GM06990 (cell line): ENCODE results near the gene GGNBP2.
A peak's percentile ranks its signal among the peaks of the same experiment; 100 is the strongest.

ENCODE experiments used
- DNase-seq: peaks from one replicate; pipeline ENCODE4 v3.0.0-alpha.2; 2011; ENCODE audit not compliant: insufficient read length; ENCODE audit errors: extremely low read depth
- H3K27me3 ChIP-seq: replicated peaks from 2 replicates; pipeline ENCODE4 v1.6.0; 2011; ENCODE audit warnings: low read length; ENCODE audit not compliant: control insufficient read depth, insufficient read depth
- H3K36me3 ChIP-seq: 2 replicates; pipeline ENCODE4 v1.5.1; 2011; ENCODE audit warnings: low read length; ENCODE audit not compliant: control insufficient read depth, insufficient read depth
- H3K4me3 ChIP-seq: replicated peaks from 2 replicates; pipeline ENCODE4 v1.5.1; 2011; ENCODE audit warnings: low read depth, mild to moderate bottlenecking, control low read depth, low read length
- TF ChIP-seq, protein P1 (sequence below): IDR thresholded peaks from 2 replicates; pipeline ENCODE4 v1.5.1; 2011; ENCODE audit warnings: low read length, control low read depth, mild to moderate bottlenecking, inconsistent platforms; ENCODE audit not compliant: insufficient read depth, poor library complexity, severe bottlenecking

The GGNBP2 gene

DNA sequence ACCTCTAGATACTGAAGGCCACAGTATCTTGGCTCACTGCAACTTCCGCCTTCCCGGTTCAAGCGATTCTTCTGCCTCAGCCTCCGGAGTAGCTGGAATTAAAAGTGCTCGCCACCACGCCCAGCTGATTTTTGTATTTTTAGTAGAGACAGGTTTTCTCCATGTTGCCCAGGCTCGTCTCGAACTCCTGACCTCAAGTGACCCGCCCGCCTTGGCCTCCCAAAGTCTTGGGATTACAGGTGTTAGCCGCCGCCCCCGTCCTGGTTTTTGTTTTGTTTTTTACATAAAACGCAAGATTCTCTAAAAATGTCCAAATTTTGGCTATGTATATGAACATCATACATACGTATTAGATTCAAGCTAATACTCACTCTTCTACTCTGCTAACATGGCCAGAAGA lies 2.0 kb upstream of the GGNBP2 start:
- TF ChIP-seq, protein P1, sequence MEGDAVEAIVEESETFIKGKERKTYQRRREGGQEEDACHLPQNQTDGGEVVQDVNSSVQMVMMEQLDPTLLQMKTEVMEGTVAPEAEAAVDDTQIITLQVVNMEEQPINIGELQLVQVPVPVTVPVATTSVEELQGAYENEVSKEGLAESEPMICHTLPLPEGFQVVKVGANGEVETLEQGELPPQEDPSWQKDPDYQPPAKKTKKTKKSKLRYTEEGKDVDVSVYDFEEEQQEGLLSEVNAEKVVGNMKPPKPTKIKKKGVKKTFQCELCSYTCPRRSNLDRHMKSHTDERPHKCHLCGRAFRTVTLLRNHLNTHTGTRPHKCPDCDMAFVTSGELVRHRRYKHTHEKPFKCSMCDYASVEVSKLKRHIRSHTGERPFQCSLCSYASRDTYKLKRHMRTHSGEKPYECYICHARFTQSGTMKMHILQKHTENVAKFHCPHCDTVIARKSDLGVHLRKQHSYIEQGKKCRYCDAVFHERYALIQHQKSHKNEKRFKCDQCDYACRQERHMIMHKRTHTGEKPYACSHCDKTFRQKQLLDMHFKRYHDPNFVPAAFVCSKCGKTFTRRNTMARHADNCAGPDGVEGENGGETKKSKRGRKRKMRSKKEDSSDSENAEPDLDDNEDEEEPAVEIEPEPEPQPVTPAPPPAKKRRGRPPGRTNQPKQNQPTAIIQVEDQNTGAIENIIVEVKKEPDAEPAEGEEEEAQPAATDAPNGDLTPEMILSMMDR: no peak
- DNase-seq: no peak
- Histone ChIP-seq H3K36me3 (no peaks in the 10 kb centered on the region), H3K4me3 (no peak overlapping the region), H3K27me3 (no peaks in the 10 kb centered on the region)

DNA sequence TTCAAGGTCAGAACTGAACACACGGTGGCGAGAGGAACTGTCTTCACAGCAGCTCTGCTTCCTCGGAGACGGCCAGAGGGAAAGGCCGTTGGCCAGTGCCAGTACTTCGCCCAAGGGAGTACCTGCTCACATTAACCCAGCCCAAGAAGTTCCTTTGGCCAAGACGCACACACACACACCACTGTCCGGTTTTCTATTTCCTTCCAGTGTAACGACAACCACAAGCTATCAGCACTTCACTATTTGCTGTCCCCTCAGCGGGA lies 744 bp upstream of the GGNBP2 start:
- no peak for DNase-seq
- TF ChIP-seq, protein P1: peak; percentile 20
- Histone ChIP-seq H3K4me3 (peak overlapping the region; percentile 81), H3K27me3 (no peaks in the 10 kb centered on the region), H3K36me3 (no peaks in the 10 kb centered on the region)

DNA sequence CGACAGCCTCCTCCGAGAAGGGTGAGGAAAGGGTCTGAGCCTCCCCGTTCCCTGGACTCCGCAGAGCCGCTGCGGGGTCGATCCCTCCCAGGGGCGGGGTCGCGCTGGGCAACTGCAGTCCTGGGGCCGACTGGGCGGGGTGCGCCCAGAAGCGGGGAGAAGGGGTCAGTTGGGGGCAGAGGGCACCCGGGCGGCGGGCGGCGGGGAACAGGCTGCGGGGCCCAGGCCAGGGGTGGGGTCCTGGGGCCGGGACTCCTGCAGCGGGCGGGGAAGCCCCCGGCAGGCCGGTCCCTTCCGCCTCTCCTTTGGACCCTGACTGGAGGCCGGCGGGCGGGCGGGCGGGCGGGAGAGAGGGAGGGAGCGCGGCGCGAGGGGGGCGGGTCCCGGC lies 352 bp downstream of the GGNBP2 start:
- TF ChIP-seq, protein P1: no peak
- DNase-seq: no peak
- H3K36me3 ChIP-seq: no peaks in the 10 kb centered on the region
- H3K27me3 ChIP-seq: no peaks in the 10 kb centered on the region
- H3K4me3 ChIP-seq: peak overlapping the region; percentile 81

DNA sequence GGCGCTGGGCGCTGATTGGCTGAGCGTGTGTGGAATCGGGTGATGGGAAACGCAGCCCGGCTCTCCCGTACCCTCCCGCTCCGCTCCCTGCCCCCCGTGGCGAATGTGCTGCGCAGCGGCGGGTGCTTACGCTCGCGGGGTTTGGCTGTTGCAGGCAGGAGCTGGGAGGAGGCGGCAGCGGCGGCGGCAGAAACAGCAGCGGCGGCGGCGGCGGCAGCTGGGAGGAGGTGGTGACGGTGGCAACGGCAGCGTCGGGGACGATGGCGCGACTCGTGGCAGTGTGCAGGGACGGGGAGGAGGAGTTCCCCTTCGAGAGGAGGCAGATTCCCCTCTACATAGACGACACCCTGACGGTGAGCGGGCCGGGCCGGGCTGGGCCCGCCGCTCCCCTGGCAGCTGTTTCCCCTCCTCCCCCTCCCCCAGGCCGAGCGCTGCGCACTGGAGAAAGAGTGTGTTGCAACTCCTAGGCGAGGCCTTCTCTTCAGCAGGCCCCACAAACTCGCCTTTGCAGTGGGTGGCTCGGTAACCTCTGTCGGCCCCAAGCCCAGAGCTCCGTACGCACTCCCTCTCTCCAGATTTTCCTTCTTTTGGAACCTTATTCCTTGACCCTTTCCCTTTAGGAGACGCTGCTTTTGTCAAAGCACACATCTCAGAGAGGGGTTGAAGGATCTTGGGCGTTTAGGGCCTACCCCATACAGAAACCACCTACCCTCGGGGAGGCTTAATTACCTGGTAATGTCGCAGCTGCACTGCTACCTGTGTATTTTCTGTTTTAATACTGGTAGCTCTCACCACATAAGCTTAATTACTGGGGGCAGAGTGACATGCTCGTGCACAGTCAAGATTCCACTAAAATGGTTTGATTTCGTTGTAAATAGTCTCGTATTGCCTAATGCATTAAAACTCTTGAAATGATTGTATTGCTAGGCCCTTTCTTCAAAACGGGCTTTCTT lies 1.0 kb downstream of the GGNBP2 start:
- H3K27me3 ChIP-seq: no peaks in the 10 kb centered on the region
- H3K4me3 ChIP-seq: peak overlapping the region; percentile 81
- TF ChIP-seq, protein P1: no peak
- no peaks in the 10 kb centered on the region for H3K36me3 ChIP-seq
- peak; percentile 99 for DNase-seq

DNA sequence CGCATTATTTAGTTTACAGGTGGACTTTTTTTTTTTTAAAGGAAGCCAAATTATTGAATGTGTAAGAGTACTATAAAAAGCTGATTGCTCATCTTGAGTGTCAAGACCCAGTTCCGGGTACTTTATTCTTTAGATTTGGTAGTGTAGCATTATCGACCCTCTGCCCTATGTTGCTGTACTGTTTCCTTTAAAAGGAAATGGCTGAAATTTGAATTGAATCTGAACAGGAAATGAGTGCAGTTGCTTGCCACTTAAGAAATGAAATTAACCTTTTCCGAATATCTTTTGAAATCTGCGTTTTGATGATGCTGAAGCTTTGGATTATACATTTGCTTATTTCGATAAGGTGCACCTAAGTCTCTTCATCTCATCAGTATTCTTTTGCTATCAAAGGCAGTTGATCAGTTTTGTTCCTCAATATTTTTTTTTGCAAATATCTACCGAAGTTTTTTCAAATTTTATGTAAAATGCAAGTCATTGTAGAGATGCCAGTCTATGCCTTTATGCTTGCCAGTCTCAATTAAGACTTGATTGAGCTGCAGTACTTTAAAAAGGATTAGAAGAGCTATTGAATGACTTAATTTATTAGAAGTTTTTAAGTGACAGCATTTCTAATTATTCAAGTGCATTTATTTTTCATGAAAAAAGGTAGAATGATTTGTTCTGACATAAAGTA lies 1.8 kb downstream of the GGNBP2 start:
- H3K36me3 ChIP-seq: no peaks in the 10 kb centered on the region
- no peaks in the 10 kb centered on the region for H3K27me3 ChIP-seq
- H3K4me3 ChIP-seq: peak overlapping the region; percentile 81
- TF ChIP-seq, protein P1: no peak
- DNase-seq: no peak
